Activated CD4-positive, alpha-beta memory T cell treated with anti-CD3 and anti-CD28 coated beads, Interleukin-2, amount 10 ng/mL, durations not matched to agents 7 days and 5 days (primary cell): ENCODE results near the gene NCLN. TPM values are rescaled to one million over a fixed set of nuclear protein-coding genes. Genes with fewer than 3 reads are reported as not detected.

ENCODE experiments used
- CTCF ChIA-PET: fragments of 350-600 bp; sonication (Branson Sonifier 250); formaldehyde crosslinking; loops from one replicate; lab custom pipeline; 2021; ENCODE audit warnings: antibody characterized with exemption, inconsistent platforms; lab: Charles Lee
- POLR2A ChIA-PET: fragments of 350-600 bp; sonication (Branson Sonifier 250); formaldehyde crosslinking; loops from one replicate; lab custom pipeline; 2021; ENCODE audit warnings: antibody characterized with exemption; lab: Charles Lee
- DNase-seq: peaks from one replicate; pipeline ENCODE4 v3.0.0-alpha.2; 2020
- H3K27ac Mint-ChIP-seq: one replicate; pipeline ENCODE4 v1.8.0; 2021; ENCODE audit warnings: mild to moderate bottlenecking, mixed read lengths
- H3K27me3 Mint-ChIP-seq: one replicate; pipeline ENCODE4 v1.8.0; 2021; ENCODE audit warnings: mixed read lengths
- H3K36me3 Mint-ChIP-seq: one replicate; pipeline ENCODE4 v1.8.0; 2021; ENCODE audit warnings: low read depth, mixed read lengths
- H3K4me1 Mint-ChIP-seq: one replicate; pipeline ENCODE4 v1.8.0; 2021; ENCODE audit warnings: mixed read lengths
- H3K4me3 Mint-ChIP-seq: one replicate; pipeline ENCODE4 v1.8.0; 2021; ENCODE audit warnings: mild to moderate bottlenecking, mixed read lengths
- H3K9me3 Mint-ChIP-seq: one replicate; pipeline ENCODE4 v1.8.0; 2021; ENCODE audit warnings: mixed read lengths
- total RNA-seq, 2 experiments: library from RNA; stranded (reverse); gene quantifications; one replicate each; pipeline ENCODE4 v1.2.3, GENCODE V29; 2021

Gene NCLN
- total RNA-seq, 2 experiments from 2014 or later = 49.6 to 52.0 TPM

- Mint-ChIP-seq H3K9me3 (peaks cover 10% of the 10 kb centered on the region), H3K27ac (no peak overlapping the region), H3K4me3 (no peak overlapping the region), H3K4me1 (no peaks in the 10 kb centered on the region), H3K27me3 (no peaks in the 10 kb centered on the region), H3K36me3 (no peaks in the 10 kb centered on the region)
- CTCF ChIA-PET = interaction anchor here (0.5 kb wide), 1 partner anchor 35 kb away, joined by 3 read pairs; no protein-coding TSS in a partner anchor
- POLR2A ChIA-PET = no interaction called here
- DNase-seq = peak; percentile 42
These were observed 64.9 kb downstream of the NCLN start for GRCh38 chr19:3250675-3251074.

GRCh38 chr19:3251229-3251628, 65.5 kb downstream of the NCLN start:
- no peak overlapping the region for H3K4me3 Mint-ChIP-seq
- H3K27ac Mint-ChIP-seq = no peak overlapping the region
- no peaks in the 10 kb centered on the region for H3K4me1 Mint-ChIP-seq
- ChIA-PET CTCF (no interaction called here), POLR2A (no interaction called here)
- H3K27me3 Mint-ChIP-seq = no peaks in the 10 kb centered on the region
- H3K9me3 Mint-ChIP-seq = peaks cover 10% of the 10 kb centered on the region
- DNase-seq = no peak
- H3K36me3 Mint-ChIP-seq = no peaks in the 10 kb centered on the region

DNA sequence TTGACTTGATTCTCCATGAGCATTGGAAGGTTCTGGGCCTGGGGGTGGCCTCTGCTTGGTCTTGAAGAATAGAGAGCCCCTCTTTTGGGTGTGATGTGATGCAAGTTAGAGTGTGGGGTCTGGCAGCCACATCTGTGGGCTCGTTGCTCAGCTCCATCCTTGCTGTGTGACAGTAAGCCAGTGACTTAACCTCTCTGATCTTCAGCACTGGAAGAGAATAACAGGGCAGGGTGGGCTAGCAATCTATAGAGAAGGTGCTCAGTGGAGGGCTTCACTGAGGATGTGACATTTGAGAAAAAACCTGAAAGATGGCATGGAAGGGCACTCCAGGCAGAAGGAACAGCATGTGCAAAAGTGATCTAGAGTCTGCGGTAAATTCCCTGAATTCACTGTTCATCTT, 66.9 kb downstream of the NCLN start:
- Mint-ChIP-seq H3K9me3 (peaks cover 10% of the 10 kb centered on the region), H3K4me3 (no peak overlapping the region), H3K36me3 (no peaks in the 10 kb centered on the region), H3K27me3 (no peaks in the 10 kb centered on the region), H3K27ac (no peak overlapping the region), H3K4me1 (no peaks in the 10 kb centered on the region)
- ChIA-PET CTCF (no interaction called here), POLR2A (no interaction called here)
- DNase-seq = no peak

- DNase-seq = no peak
- Mint-ChIP-seq H3K4me3 (no peak overlapping the region), H3K27ac (no peak overlapping the region), H3K27me3 (no peaks in the 10 kb centered on the region), H3K9me3 (peaks cover 10% of the 10 kb centered on the region), H3K4me1 (no peaks in the 10 kb centered on the region), H3K36me3 (no peaks in the 10 kb centered on the region)
- ChIA-PET POLR2A (no interaction called here), CTCF (no interaction called here)
These were observed 67.5 kb downstream of the NCLN start for GRCh38 chr19:3253270-3253669.

GRCh38 chr19:3254520-3254919, 68.8 kb downstream of the NCLN start:
- CTCF ChIA-PET = no interaction called here
- Mint-ChIP-seq H3K27ac (no peak overlapping the region), H3K9me3 (peaks cover 10% of the 10 kb centered on the region), H3K27me3 (no peaks in the 10 kb centered on the region), H3K36me3 (no peaks in the 10 kb centered on the region), H3K4me3 (no peak overlapping the region), H3K4me1 (no peaks in the 10 kb centered on the region)
- DNase-seq = no peak
- POLR2A ChIA-PET = no interaction called here

DNA sequence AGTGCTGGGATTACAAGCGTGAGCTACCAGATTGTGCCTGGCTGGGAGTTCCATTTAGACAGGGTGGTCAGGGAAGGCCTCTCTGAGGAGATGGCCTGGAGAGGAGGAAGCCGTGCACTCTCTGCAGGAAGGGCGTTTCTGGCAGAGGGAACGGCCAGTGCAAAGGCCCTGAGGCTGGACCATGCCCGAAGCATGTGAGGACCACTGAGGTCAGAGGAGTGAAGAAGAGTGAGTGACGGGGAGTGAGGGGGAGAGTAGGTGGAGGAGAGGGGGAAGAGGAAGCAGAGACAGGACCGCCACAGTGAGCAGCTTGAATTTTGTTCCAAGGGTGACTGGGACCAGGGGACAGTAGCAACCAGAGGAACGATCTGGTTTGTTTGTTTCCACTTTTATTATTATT, 71.3 kb downstream of the NCLN start:
- ChIA-PET POLR2A (no interaction called here), CTCF (no interaction called here)
- Mint-ChIP-seq H3K9me3 (peaks cover 6% of the 10 kb centered on the region), H3K27me3 (no peaks in the 10 kb centered on the region), H3K4me1 (no peaks in the 10 kb centered on the region), H3K27ac (no peak overlapping the region), H3K36me3 (no peaks in the 10 kb centered on the region), H3K4me3 (no peak overlapping the region)
- no peak for DNase-seq

Other genes with a start within 250 kb of the NCLN start
- 1 to 10 TPM; 4.0 to 4.2 TPM for gene ZNF77, start 241.0 kb upstream of the NCLN start, total RNA-seq
- gene TLE6, start 208.4 kb upstream of the NCLN start, total RNA-seq = 1 to 10 TPM; 1.1 to 2.0 TPM
- gene TLE2, start 156.7 kb upstream of the NCLN start, total RNA-seq = 1 to 10 TPM; 1.3 to 1.4 TPM
- gene TLE5, start 123.4 kb upstream of the NCLN start, total RNA-seq = 100 to 1,000 TPM; 712 to 724 TPM
- gene GNA11, start 91.6 kb upstream of the NCLN start, total RNA-seq = under 1 TPM; 0.63 to 0.78 TPM
- gene GNA15, start 49.9 kb upstream of the NCLN start, total RNA-seq = 100 to 1,000 TPM; 140 TPM
- 100 to 1,000 TPM; 275 to 280 TPM for gene S1PR4, start 7.2 kb upstream of the NCLN start, total RNA-seq
- under 1 TPM; 0.25 to 0.43 TPM for gene CELF5, start 38.7 kb downstream of the NCLN start, total RNA-seq
- 10 to 100 TPM; 12.6 to 13.1 TPM for gene NFIC, start 180.7 kb downstream of the NCLN start, total RNA-seq